ENCODE data around the gene FRMD4A.

- TF ChIP-seq CTCF (IDR thresholded peaks at IDR 0.05; ENCODE audit: low read length) (no peak), EZH2 (optimal IDR thresholded peaks at IDR 0.05; ENCODE audit: low read depth, low read length) (no peak), EZH2phosphoT487 (IDR thresholded peaks at IDR 0.05; ENCODE audit: low read length) (no peak)
Observed at GRCh38 chr10:14131261-14131960, 199.3 kb downstream of the FRMD4A start.

Data from MM.1S (cell line).